OCI-LY7 (cell line): ENCODE data around the gene AKAP8L. TPM values are rescaled to one million over a fixed set of nuclear protein-coding genes. Genes with fewer than 3 reads are reported as not detected.
"Not testable (repeated sequence)": the region's sequence is repeated elsewhere in the genome, so short reads cannot be mapped to it uniquely, and the experiment has no call there.

ENCODE experiments used
- BruUV-seq: library from RNA; stranded (reverse); fragments of 400-500 nt; replicated peaks from 2 replicates; lab custom pipeline; 2021; lab: Mats Ljungman, UMichigan
- CTCF ChIA-PET: fragments of 300-600 bp; sonication (Branson Sonifier 250); formaldehyde crosslinking; loops from one replicate; lab custom pipeline; 2022; ENCODE audit warnings: antibody characterized with exemption; ENCODE audit not compliant: unreplicated experiment; lab: Charles Lee
- POLR2A ChIA-PET: fragments of 300-600 bp; sonication (Branson Sonifier 250); formaldehyde crosslinking; loops from one replicate; lab custom pipeline; 2022; ENCODE audit warnings: antibody characterized with exemption; lab: Charles Lee
- DNase-seq: peaks from one replicate; pipeline ENCODE4 v3.0.0-alpha.2; 2015; ENCODE audit warnings: low spot score
- H2AFZ ChIP-seq: fragments of 200-600 bp; sonication (generic), shearing (Covaris generic); 2 replicates; pipeline ENCODE4 v1.6.1; 2014; ENCODE audit warnings: mild to moderate bottlenecking, antibody characterized with exemption, low read length, moderate library complexity
- H3K27ac ChIP-seq: fragments of 200-600 bp; sonication (generic); 2 replicates; pipeline ENCODE4 v1.5.1; 2014; ENCODE audit warnings: mixed run types, low read depth, mild to moderate bottlenecking, moderate library complexity, low read length, inconsistent platforms; ENCODE audit not compliant: poor library complexity, severe bottlenecking
- H3K36me3 ChIP-seq: fragments of 200-600 bp; sonication (generic); 2 replicates; pipeline ENCODE4 v1.6.1; 2014; ENCODE audit warnings: mild to moderate bottlenecking, antibody characterized with exemption, low read length, moderate library complexity, mixed read lengths; ENCODE audit not compliant: insufficient read depth
- H3K4me1 ChIP-seq: fragments of 200-600 bp; sonication (generic); 2 replicates; pipeline ENCODE4 v1.5.1; 2014; ENCODE audit warnings: mild to moderate bottlenecking, low read length; ENCODE audit not compliant: insufficient read depth, poor library complexity, severe bottlenecking
- H3K4me2 ChIP-seq: fragments of 200-600 bp; sonication (generic); 2 replicates; pipeline ENCODE4 v1.6.1; 2014; ENCODE audit warnings: mild to moderate bottlenecking, low read length
- H3K4me3 ChIP-seq: fragments of 200-600 bp; sonication (generic); 2 replicates; pipeline ENCODE4 v1.5.1; 2014; ENCODE audit warnings: mild to moderate bottlenecking, low read depth, low read length; ENCODE audit not compliant: poor library complexity, severe bottlenecking
- H3K79me2 ChIP-seq: fragments of 200-600 bp; sonication (generic); 2 replicates; pipeline ENCODE4 v1.6.1; 2016; ENCODE audit warnings: low read depth, mild to moderate bottlenecking, low read length, moderate library complexity, mixed read lengths; ENCODE audit not compliant: insufficient read depth
- H3K9me2 ChIP-seq: fragments of 200-600 bp; sonication (generic); 2 replicates; pipeline ENCODE4 v1.6.1; 2016; ENCODE audit warnings: mild to moderate bottlenecking, low read length, mixed read lengths; ENCODE audit not compliant: insufficient read depth
- H3K9me3 ChIP-seq: fragments of 200-600 bp; sonication (generic); 2 replicates; pipeline ENCODE4 v1.6.1; 2014; ENCODE audit warnings: mild to moderate bottlenecking, mixed run types, low read length, mixed read lengths
- H4K20me1 ChIP-seq: fragments of 200-600 bp; sonication (generic); 2 replicates; pipeline ENCODE4 v1.6.1; 2014; ENCODE audit warnings: mild to moderate bottlenecking, antibody characterized with exemption, low read length, moderate library complexity, mixed read lengths; ENCODE audit not compliant: insufficient read depth
- EZH2phosphoT487 ChIP-seq: fragments of 200-600 bp; sonication (generic); IDR thresholded peaks from 2 replicates; pipeline ENCODE4 v1.6.1; 2018; ENCODE audit warnings: low read depth, borderline replicate concordance, mild to moderate bottlenecking, mixed run types, antibody characterized with exemption, low read length, moderate library complexity, mixed read lengths
- intact Hi-C: fragments of 100-400 bp; cut with micrococcal nuclease; formaldehyde crosslinking; loops from one replicate; pipeline ENCODE4 v1.10.0; 2022; ENCODE audit not compliant: unreplicated experiment
- total RNA-seq, 2 experiments: library from RNA; depleted of rRNA in 1 of 2; stranded (reverse); fragments of >200 nt in 1 of 2; shearing (Covaris generic) in 1 of 2; gene quantifications; 2 replicates each; pipeline ENCODE4 v1.2.3, GENCODE V29; 2014 to 2022
- TF ChIP-seq, protein P1 (sequence below): fragments of 200-600 bp; sonication (generic); conservative IDR thresholded peaks from 2 replicates; pipeline ENCODE4 v1.5.1; 2014; ENCODE audit warnings: mild to moderate bottlenecking, antibody characterized with exemption, low read length, moderate library complexity, mixed read lengths

The AKAP8L gene
- total RNA-seq, 2 experiments from 2014 or later, result 119 to 124 TPM

DNA sequence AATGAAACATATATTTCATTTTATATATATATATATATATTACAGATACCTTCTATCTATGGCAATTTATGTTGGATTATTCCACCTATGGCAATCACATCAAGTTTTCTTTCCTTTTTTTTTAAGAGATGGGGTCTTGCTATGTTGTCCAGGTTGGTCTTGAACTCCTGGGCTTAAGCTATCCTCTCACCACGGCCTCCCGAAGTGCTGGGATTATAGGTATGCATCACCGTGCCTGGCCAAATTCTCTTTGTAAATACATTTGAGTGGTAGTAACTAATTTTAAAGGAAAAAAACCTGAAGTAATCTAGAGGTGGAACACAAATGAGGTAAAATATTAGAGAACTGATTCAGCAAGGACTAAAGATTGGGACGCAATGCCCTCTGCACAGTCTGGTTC lies 64.9 kb downstream of the AKAP8L start:
- Histone ChIP-seq H3K9me2 (no peaks in the 10 kb centered on the region), H3K27ac (no peak overlapping the region), H3K4me1 (no peaks in the 10 kb centered on the region), H3K79me2 (no peaks in the 10 kb centered on the region), H2AFZ (no peak overlapping the region), H3K4me2 (no peak overlapping the region), H3K4me3 (no peak overlapping the region), H3K36me3 (peaks cover 70% of the 10 kb centered on the region), H3K9me3 (no peaks in the 10 kb centered on the region), H4K20me1 (no peaks in the 10 kb centered on the region)
- no peak for DNase-seq
- ChIA-PET CTCF (no interaction called here), POLR2A (no interaction called here)
- intact Hi-C loops, result no loop called here
- BruUV-seq, result no TSS peak
- TF ChIP-seq, protein P1, sequence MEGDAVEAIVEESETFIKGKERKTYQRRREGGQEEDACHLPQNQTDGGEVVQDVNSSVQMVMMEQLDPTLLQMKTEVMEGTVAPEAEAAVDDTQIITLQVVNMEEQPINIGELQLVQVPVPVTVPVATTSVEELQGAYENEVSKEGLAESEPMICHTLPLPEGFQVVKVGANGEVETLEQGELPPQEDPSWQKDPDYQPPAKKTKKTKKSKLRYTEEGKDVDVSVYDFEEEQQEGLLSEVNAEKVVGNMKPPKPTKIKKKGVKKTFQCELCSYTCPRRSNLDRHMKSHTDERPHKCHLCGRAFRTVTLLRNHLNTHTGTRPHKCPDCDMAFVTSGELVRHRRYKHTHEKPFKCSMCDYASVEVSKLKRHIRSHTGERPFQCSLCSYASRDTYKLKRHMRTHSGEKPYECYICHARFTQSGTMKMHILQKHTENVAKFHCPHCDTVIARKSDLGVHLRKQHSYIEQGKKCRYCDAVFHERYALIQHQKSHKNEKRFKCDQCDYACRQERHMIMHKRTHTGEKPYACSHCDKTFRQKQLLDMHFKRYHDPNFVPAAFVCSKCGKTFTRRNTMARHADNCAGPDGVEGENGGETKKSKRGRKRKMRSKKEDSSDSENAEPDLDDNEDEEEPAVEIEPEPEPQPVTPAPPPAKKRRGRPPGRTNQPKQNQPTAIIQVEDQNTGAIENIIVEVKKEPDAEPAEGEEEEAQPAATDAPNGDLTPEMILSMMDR, result no peak
- no peak for TF ChIP-seq EZH2phosphoT487

DNA sequence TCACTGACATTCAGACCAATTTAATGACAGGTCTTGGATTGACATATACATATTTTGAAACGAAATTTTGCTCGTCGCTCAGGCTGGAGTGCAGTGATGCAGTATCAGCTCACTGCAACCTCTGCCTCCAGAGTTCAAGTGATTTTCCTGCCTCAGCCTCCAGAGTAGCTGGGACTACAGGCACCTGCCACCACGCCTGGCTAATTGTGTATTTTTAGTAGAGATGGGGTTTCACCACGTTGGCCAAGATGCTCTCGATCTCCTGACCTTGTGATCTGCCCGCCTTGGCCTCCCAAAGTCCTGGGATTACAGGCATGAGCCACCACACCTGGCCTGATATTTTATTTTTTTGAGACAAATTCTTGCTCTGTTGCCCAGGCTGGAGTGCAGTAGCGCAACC lies 66.3 kb downstream of the AKAP8L start:
- intact Hi-C loops, H4K20me1 ChIP-seq, DNase-seq, H3K9me3 ChIP-seq, H3K9me2 ChIP-seq, H3K4me3 ChIP-seq, H3K4me2 ChIP-seq, POLR2A ChIA-PET, H2AFZ ChIP-seq, CTCF ChIA-PET, H3K27ac ChIP-seq, H3K4me1 ChIP-seq, H3K79me2 ChIP-seq, BruUV-seq: not testable (repeated sequence)
- peaks cover 56% of the 10 kb centered on the region for H3K36me3 ChIP-seq

DNA sequence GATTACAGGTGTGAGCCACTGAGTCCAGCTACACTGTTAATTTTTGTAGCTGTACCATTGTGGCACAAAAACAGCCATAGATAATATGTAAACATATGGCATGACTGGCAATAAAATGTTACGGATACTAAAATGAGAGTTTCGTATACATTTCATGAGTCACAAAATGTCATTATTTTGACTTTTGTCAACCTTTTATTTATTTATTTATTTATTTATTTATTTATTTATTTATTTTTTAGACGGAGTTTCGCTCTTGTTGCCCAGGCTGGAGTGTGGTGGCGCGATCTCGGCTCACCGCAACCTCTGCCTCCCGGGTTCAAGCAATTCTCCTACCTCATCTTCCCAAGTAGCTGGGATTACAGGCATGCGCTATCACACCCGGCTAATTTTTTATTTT lies 77.5 kb downstream of the AKAP8L start:
- H3K36me3 ChIP-seq, result peaks cover 21% of the 10 kb centered on the region
- H3K79me2 ChIP-seq, H3K4me3 ChIP-seq, H3K4me1 ChIP-seq, DNase-seq, BruUV-seq, H3K9me2 ChIP-seq, H4K20me1 ChIP-seq, CTCF ChIA-PET, POLR2A ChIA-PET, H3K9me3 ChIP-seq, H3K27ac ChIP-seq, H3K4me2 ChIP-seq, H2AFZ ChIP-seq, intact Hi-C loops: not testable (repeated sequence)

- H3K9me2 ChIP-seq, result no peaks in the 10 kb centered on the region
Observed at GRCh38 chr19:15340086-15340485, 78.7 kb downstream of the AKAP8L start.

More at GRCh38 chr19:15340086-15340485, 78.7 kb downstream of the AKAP8L start:
- Histone ChIP-seq H3K27ac (no peak overlapping the region), H3K36me3 (peaks cover 21% of the 10 kb centered on the region), H4K20me1 (no peaks in the 10 kb centered on the region), H3K4me2 (no peak overlapping the region), H3K4me3 (no peak overlapping the region), H3K4me1 (no peaks in the 10 kb centered on the region), H2AFZ (no peak overlapping the region), H3K79me2 (peaks cover 1% of the 10 kb centered on the region; the same call in 1 of the 2 replicates), H3K9me3 (no peaks in the 10 kb centered on the region)
- TF ChIP-seq, protein P1, result no peak
- intact Hi-C loops, result no loop called here
- DNase-seq, result no peak
- BruUV-seq, result no TSS peak
- POLR2A ChIA-PET, result interaction anchor here (0.6 kb wide), 1 partner anchor 723 kb away, joined by 4 read pairs; no protein-coding TSS in a partner anchor
- CTCF ChIA-PET, result no interaction called here
